Stimulated activated CD8-positive, alpha-beta memory T cell treated with anti-CD3 and anti-CD28 coated beads, Interleukin-4, amount 100 ng/mL, for 1 hour (primary cell): ENCODE results near the gene LDLRAD4.

Source experiments
- DNase-seq, 2 donors: peaks; one replicate each; pipeline ENCODE4 v3.0.0-alpha.2; 2020; ENCODE audit warnings: low read depth in 2 of 2, low spot score in 1 of 2

LDLRAD4 gene

GRCh38 chr18:13264091-13265007 is 45.8 kb downstream of the LDLRAD4 start:
- DNase-seq = no peak

GRCh38 chr18:13265008-13265910 is 46.7 kb downstream of the LDLRAD4 start:
- DNase-seq = no peak

- no peak for DNase-seq
Observed at GRCh38 chr18:13265911-13266217, 47.3 kb downstream of the LDLRAD4 start.

- no peak for DNase-seq
Observed at GRCh38 chr18:13266218-13267100, 47.9 kb downstream of the LDLRAD4 start.

- no peak for DNase-seq
Observed at GRCh38 chr18:13267431-13267873, 48.9 kb downstream of the LDLRAD4 start.

- DNase-seq = no peak
Observed at GRCh38 chr18:13268158-13269012, 49.8 kb downstream of the LDLRAD4 start.

GRCh38 chr18:13269013-13269280 is 50.4 kb downstream of the LDLRAD4 start:
- no peak for DNase-seq

GRCh38 chr18:13269521-13270011 is 51.0 kb downstream of the LDLRAD4 start:
- DNase-seq = no peak

- DNase-seq = no peak
Observed at GRCh38 chr18:13270279-13270855, 51.8 kb downstream of the LDLRAD4 start.

- no peak for DNase-seq
Observed at GRCh38 chr18:13271302-13271911, 52.8 kb downstream of the LDLRAD4 start.

GRCh38 chr18:13272416-13272815 is 53.9 kb downstream of the LDLRAD4 start:
- no peak for DNase-seq

- no peak for DNase-seq
Observed at GRCh38 chr18:13273800-13274199, 55.2 kb downstream of the LDLRAD4 start.

- no peak for DNase-seq
Observed at GRCh38 chr18:13275075-13275474, 56.5 kb downstream of the LDLRAD4 start.

GRCh38 chr18:13276530-13277520 is 58.3 kb downstream of the LDLRAD4 start:
- no peak for DNase-seq

GRCh38 chr18:13278062-13278630 is 59.6 kb downstream of the LDLRAD4 start:
- DNase-seq = no peak

GRCh38 chr18:13279181-13280069 is 60.9 kb downstream of the LDLRAD4 start:
- no peak for DNase-seq
